Astrocyte (in vitro differentiated cells and primary cell): Measurements from ENCODE around the gene GMEB2. TPM values are rescaled to one million over a fixed set of nuclear protein-coding genes. Genes with fewer than 3 reads are reported as not detected.

Experiments used
- DNase-seq: peaks from one replicate; pipeline ENCODE4 v3.0.0-alpha.2; 2010; ENCODE audit warnings: low read depth
- FAIRE-seq: peaks from 2 replicates; lab custom pipeline; 2011; peaks lifted over from hg19 to GRCh38; lab: Jason Lieb, UNC
- H2AFZ ChIP-seq: 2 replicates; pipeline ENCODE4 v1.6.0; 2012; ENCODE audit warnings: low read depth, low read length, inconsistent platforms
- H3K27ac ChIP-seq: 2 replicates; pipeline ENCODE4 v1.5.1; 2011; ENCODE audit warnings: low read depth, low read length, inconsistent platforms
- H3K27me3 ChIP-seq: 2 replicates; pipeline ENCODE4 v1.6.0; 2011; ENCODE audit warnings: low read length, inconsistent platforms; ENCODE audit not compliant: insufficient read depth
- H3K36me3 ChIP-seq: 2 replicates; pipeline ENCODE4 v1.5.1; 2011; ENCODE audit warnings: low read length, inconsistent platforms; ENCODE audit not compliant: insufficient read depth
- H3K4me1 ChIP-seq: 2 replicates; pipeline ENCODE4 v1.5.1; 2011; ENCODE audit warnings: low read length, inconsistent platforms; ENCODE audit not compliant: insufficient read depth
- H3K4me2 ChIP-seq: 2 replicates; pipeline ENCODE4 v1.6.0; 2012; ENCODE audit warnings: low read length, inconsistent platforms
- H3K4me3 ChIP-seq: 2 replicates; pipeline ENCODE4 v1.5.1; 2011; ENCODE audit warnings: low read depth, mild to moderate bottlenecking, low read length, inconsistent platforms; ENCODE audit not compliant: insufficient read depth
- H3K79me2 ChIP-seq: 2 replicates; pipeline ENCODE4 v1.6.0; 2012; ENCODE audit warnings: mild to moderate bottlenecking, low read length, inconsistent platforms; ENCODE audit not compliant: insufficient read depth
- H3K9ac ChIP-seq: 2 replicates; pipeline ENCODE4 v1.6.0; 2012; ENCODE audit warnings: mild to moderate bottlenecking, low read length, inconsistent platforms
- H3K9me3 ChIP-seq: 2 replicates; pipeline ENCODE4 v1.5.1; 2012; ENCODE audit warnings: low read depth, mild to moderate bottlenecking, low read length, inconsistent platforms; ENCODE audit not compliant: insufficient read depth
- H4K20me1 ChIP-seq: 2 replicates; pipeline ENCODE4 v1.6.0; 2012; ENCODE audit warnings: low read length, inconsistent platforms; ENCODE audit not compliant: insufficient read depth
- H3K27ac Mint-ChIP-seq: one replicate; pipeline ENCODE4 v1.8.0; 2021; ENCODE audit warnings: mild to moderate bottlenecking, mixed read lengths; ENCODE audit not compliant: unreplicated experiment
- H3K27me3 Mint-ChIP-seq: one replicate; pipeline ENCODE4 v1.8.0; 2021; ENCODE audit warnings: low read depth, mixed read lengths; ENCODE audit not compliant: unreplicated experiment
- H3K36me3 Mint-ChIP-seq: one replicate; pipeline ENCODE4 v1.8.0; 2021; ENCODE audit warnings: low read depth, mixed read lengths; ENCODE audit not compliant: unreplicated experiment
- H3K4me1 Mint-ChIP-seq: one replicate; pipeline ENCODE4 v1.8.0; 2021; ENCODE audit warnings: low read depth, mixed read lengths; ENCODE audit not compliant: unreplicated experiment
- H3K4me3 Mint-ChIP-seq: one replicate; pipeline ENCODE4 v1.8.0; 2021; ENCODE audit warnings: mild to moderate bottlenecking, moderate library complexity, mixed read lengths; ENCODE audit not compliant: unreplicated experiment
- H3K9me3 Mint-ChIP-seq: one replicate; pipeline ENCODE4 v1.8.0; 2021; ENCODE audit warnings: mild to moderate bottlenecking, mixed read lengths; ENCODE audit not compliant: unreplicated experiment
- EZH2 ChIP-seq: IDR thresholded peaks from 2 replicates; pipeline ENCODE4 v1.6.1; 2012; ENCODE audit warnings: mild to moderate bottlenecking, low read length, inconsistent platforms; ENCODE audit not compliant: insufficient read depth
- total RNA-seq: library from RNA; stranded (reverse); gene quantifications from 2 replicates; pipeline ENCODE4 v1.2.1, GENCODE V29; 2021
- TF ChIP-seq, protein P1 (sequence below): IDR thresholded peaks from 2 replicates; pipeline ENCODE4 v1.5.1; 2011; ENCODE audit warnings: low read depth, mild to moderate bottlenecking, inconsistent platforms, low read length, moderate library complexity; ENCODE audit not compliant: insufficient read depth

The GMEB2 gene
- total RNA-seq, 1 donor from 2014 or later: 11.7 TPM

DNA sequence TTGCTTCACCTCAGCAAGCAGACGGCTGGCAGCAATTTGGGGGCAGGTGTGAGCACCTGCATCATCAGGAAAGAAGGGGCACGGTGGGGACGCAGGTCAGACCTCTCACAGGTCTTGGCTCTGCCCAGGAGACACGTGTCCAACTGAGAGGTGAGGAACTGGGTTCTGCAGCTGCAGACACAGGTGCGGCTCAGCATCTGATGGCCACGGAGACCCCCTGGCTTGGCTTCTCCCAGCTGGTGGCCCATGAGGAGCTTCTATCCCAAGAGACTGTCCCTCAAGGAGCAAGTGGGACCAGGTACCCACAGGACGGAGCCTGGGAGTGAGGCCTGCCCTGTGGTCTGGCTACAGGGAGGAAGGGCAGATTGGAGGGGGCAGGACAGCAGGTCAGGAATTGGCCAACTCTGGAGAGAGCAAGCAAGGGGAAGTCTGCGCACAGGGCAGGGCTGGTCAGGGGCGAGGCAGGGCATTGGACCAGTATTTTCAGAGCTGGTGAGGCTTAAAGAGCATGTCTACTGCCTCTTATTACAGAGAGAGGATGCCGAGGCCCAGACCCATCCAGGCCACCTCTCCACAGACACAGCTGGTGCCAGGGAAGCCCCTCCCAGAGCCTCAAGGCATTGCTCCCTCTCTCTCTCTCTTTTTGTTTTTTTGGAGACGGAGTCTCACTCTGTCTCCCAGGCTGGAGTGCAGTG lies 22.1 kb upstream of the GMEB2 start:
- Histone ChIP-seq H3K4me2 (no peak overlapping the region), H3K36me3 (no peaks in the 10 kb centered on the region), H3K9me3 (no peaks in the 10 kb centered on the region), H4K20me1 (peaks cover 27% of the 10 kb centered on the region), H3K79me2 (peaks cover 6% of the 10 kb centered on the region), H3K9ac (no peak overlapping the region), H3K27ac (no peak overlapping the region), H2AFZ (no peak overlapping the region), H3K4me3 (no peak overlapping the region), H3K27me3 (no peaks in the 10 kb centered on the region), H3K4me1 (peaks cover 10% of the 10 kb centered on the region)
- H3K9me3 Mint-ChIP-seq: no peaks in the 10 kb centered on the region
- DNase-seq: no peak
- H3K4me3 Mint-ChIP-seq: no peak overlapping the region
- no peak for FAIRE-seq
- peaks cover 8% of the 10 kb centered on the region for H3K36me3 Mint-ChIP-seq
- H3K27me3 Mint-ChIP-seq: peaks cover 6% of the 10 kb centered on the region
- peaks cover 1% of the 10 kb centered on the region for H3K4me1 Mint-ChIP-seq
- no peak overlapping the region for H3K27ac Mint-ChIP-seq
- TF ChIP-seq EZH2: no peak
- TF ChIP-seq, protein P1, sequence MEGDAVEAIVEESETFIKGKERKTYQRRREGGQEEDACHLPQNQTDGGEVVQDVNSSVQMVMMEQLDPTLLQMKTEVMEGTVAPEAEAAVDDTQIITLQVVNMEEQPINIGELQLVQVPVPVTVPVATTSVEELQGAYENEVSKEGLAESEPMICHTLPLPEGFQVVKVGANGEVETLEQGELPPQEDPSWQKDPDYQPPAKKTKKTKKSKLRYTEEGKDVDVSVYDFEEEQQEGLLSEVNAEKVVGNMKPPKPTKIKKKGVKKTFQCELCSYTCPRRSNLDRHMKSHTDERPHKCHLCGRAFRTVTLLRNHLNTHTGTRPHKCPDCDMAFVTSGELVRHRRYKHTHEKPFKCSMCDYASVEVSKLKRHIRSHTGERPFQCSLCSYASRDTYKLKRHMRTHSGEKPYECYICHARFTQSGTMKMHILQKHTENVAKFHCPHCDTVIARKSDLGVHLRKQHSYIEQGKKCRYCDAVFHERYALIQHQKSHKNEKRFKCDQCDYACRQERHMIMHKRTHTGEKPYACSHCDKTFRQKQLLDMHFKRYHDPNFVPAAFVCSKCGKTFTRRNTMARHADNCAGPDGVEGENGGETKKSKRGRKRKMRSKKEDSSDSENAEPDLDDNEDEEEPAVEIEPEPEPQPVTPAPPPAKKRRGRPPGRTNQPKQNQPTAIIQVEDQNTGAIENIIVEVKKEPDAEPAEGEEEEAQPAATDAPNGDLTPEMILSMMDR: no peak

DNA sequence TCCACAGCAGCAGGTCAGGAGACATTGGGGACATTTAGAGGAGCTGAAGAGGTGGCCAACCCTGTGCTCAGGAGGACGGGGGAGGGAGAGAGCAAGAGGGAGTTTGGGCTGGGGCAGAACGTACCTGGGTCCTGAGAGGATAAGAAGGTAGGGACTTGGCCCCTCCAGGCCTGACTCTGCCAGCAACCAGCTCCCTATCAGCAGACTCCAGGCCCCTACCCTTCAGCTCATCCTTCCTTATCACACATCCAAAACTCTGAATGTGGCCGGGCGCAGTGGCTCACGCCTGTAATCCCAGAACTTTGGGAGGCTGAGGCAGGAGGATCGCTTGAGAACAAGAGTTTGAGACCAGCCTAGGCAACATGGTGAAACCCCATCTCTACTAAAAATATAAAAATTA lies 21.3 kb upstream of the GMEB2 start:
- Histone ChIP-seq H3K4me3 (no peak overlapping the region), H3K36me3 (no peaks in the 10 kb centered on the region), H3K9ac (no peak overlapping the region), H3K27me3 (no peaks in the 10 kb centered on the region), H3K79me2 (peaks cover 6% of the 10 kb centered on the region), H3K4me1 (peaks cover 10% of the 10 kb centered on the region), H3K27ac (no peak overlapping the region), H4K20me1 (peaks cover 27% of the 10 kb centered on the region), H3K4me2 (no peak overlapping the region), H2AFZ (no peak overlapping the region), H3K9me3 (no peaks in the 10 kb centered on the region)
- Mint-ChIP-seq H3K4me3 (no peak overlapping the region), H3K27me3 (peaks cover 6% of the 10 kb centered on the region), H3K9me3 (no peaks in the 10 kb centered on the region), H3K27ac (no peak overlapping the region), H3K4me1 (no peaks in the 10 kb centered on the region), H3K36me3 (peaks cover 8% of the 10 kb centered on the region)
- FAIRE-seq: no peak
- no peak for DNase-seq
- no peak for TF ChIP-seq EZH2
- TF ChIP-seq, protein P1: no peak

DNA sequence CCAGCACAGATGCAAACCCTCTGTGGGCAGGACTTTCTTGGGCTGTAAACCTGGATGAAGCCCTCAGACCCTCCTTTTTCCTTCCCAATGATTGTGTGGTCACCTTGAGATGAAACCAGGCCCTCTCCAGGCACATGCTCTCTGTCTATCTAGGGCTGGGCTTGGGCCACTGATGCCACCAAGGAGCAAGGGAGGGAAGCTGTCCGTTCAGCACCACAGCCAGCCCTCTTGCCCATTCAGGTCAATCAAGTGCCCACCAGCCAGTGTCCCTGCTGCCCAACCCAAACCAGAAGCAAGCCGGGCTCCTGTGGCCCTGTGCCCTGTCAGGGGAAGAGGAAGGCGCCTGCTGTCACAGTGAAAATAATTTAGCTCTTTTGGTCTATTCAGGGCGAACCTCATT lies 18.3 kb upstream of the GMEB2 start:
- peaks cover 6% of the 10 kb centered on the region for H3K4me1 ChIP-seq
- H3K27ac ChIP-seq: no peak overlapping the region
- no peaks in the 10 kb centered on the region for H3K27me3 ChIP-seq
- no peak overlapping the region for H3K9ac ChIP-seq
- no peak for FAIRE-seq
- TF ChIP-seq EZH2: no peak
- TF ChIP-seq, protein P1: no peak
- H3K9me3 ChIP-seq: no peaks in the 10 kb centered on the region
- H3K4me2 ChIP-seq: no peak overlapping the region
- no peaks in the 10 kb centered on the region for H3K79me2 ChIP-seq
- H4K20me1 ChIP-seq: peaks cover 15% of the 10 kb centered on the region
- peaks cover 8% of the 10 kb centered on the region for H3K36me3 Mint-ChIP-seq
- no peak overlapping the region for H2AFZ ChIP-seq
- H3K36me3 ChIP-seq: no peaks in the 10 kb centered on the region
- H3K4me3 ChIP-seq: no peak overlapping the region
- H3K27me3 Mint-ChIP-seq: peaks cover 6% of the 10 kb centered on the region
- no peak overlapping the region for H3K4me3 Mint-ChIP-seq
- H3K27ac Mint-ChIP-seq: no peak overlapping the region
- no peaks in the 10 kb centered on the region for H3K9me3 Mint-ChIP-seq
- H3K4me1 Mint-ChIP-seq: no peaks in the 10 kb centered on the region
- DNase-seq: no peak
